ENCODE results near the gene FBXL16.
A peak's percentile ranks its signal among the peaks of the same experiment; 100 is the strongest.

Gene FBXL16

DNA sequence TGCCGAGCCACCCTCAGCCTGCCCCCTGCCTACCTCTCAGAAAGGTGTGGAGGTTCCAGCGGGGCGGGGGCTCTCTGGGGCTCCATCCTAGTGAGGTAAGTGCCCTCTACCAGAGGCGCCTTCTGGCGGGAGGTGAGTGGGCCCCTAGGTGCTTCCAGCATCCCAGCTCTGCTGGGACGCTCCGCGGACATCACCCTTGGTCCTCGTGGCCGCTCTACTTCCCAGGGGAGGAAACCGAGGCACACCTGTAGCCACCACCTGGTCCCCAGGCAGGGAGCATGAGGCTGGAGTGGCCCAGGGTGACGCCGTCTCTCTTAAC, 62.6 kb downstream of the FBXL16 start:
- peak overlapping the region; percentile 63 for H3K4me3 ChIP-seq (ENCODE audit: low read depth, low read length)
- TF ChIP-seq, protein P1, sequence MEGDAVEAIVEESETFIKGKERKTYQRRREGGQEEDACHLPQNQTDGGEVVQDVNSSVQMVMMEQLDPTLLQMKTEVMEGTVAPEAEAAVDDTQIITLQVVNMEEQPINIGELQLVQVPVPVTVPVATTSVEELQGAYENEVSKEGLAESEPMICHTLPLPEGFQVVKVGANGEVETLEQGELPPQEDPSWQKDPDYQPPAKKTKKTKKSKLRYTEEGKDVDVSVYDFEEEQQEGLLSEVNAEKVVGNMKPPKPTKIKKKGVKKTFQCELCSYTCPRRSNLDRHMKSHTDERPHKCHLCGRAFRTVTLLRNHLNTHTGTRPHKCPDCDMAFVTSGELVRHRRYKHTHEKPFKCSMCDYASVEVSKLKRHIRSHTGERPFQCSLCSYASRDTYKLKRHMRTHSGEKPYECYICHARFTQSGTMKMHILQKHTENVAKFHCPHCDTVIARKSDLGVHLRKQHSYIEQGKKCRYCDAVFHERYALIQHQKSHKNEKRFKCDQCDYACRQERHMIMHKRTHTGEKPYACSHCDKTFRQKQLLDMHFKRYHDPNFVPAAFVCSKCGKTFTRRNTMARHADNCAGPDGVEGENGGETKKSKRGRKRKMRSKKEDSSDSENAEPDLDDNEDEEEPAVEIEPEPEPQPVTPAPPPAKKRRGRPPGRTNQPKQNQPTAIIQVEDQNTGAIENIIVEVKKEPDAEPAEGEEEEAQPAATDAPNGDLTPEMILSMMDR (IDR thresholded peaks at IDR 0.05; ENCODE audit: borderline replicate concordance, insufficient read depth, low read depth, low read length) = no peak

Measured in GM12875 (cell line).